ENCODE results near the gene ZCCHC7. TPM values are rescaled to one million over a fixed set of nuclear protein-coding genes. Genes with fewer than 3 reads are reported as not detected.

The ZCCHC7 gene
- total RNA-seq, 2 experiments from 2014 or later, result 76.4 to 108 TPM

GRCh38 chr9:37342895-37343294, 222.5 kb downstream of the ZCCHC7 start:
- H2AFZ ChIP-seq (ENCODE audit: low read length), result no peak overlapping the region
- TF ChIP-seq EZH2phosphoT487 (IDR thresholded peaks at IDR 0.05; ENCODE audit: borderline replicate concordance, low read depth, low read length), result no peak
- TF ChIP-seq CTCF (conservative IDR thresholded peaks at IDR 0.05; ENCODE audit: low read length), result no peak
- CTCF ChIA-PET (ENCODE audit: unreplicated experiment), result no interaction called here

DNA sequence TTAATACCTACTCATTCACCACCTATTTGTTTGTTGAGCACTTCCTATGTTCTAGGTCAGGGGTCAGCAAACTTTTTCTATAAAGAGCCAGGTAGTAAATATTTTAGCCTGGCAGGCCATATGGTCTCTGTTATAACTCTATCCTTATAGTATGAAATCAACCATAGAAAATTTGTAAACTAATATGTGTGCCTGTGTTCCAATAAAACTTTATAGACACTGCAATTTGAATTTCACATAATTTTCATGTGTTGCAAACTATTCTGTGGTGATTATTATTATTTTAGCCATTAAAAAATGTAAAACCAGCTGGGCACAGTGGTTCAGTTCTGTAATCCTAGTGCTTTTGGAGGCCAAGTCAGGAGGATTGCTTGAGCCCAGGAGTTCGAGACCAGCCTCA, 223.3 kb downstream of the ZCCHC7 start:
- TF ChIP-seq EZH2phosphoT487 (IDR thresholded peaks at IDR 0.05; ENCODE audit: borderline replicate concordance, low read depth, low read length) (no peak), CTCF (conservative IDR thresholded peaks at IDR 0.05; ENCODE audit: low read length) (no peak)
- no peaks in the 10 kb centered on the region for H3K9me3 ChIP-seq (ENCODE audit: low read length)
- intact Hi-C loops (cut with micrococcal nuclease; ENCODE audit: unreplicated experiment), result no loop called here
- peaks cover 28% of the 10 kb centered on the region for H3K4me1 ChIP-seq (ENCODE audit: insufficient read depth, low read length, poor library complexity, severe bottlenecking)
- peaks cover 51% of the 10 kb centered on the region for H3K36me3 ChIP-seq (ENCODE audit: insufficient read depth, low read length)
- DNase-seq (ENCODE audit: low spot score), result no peak
- no peak overlapping the region for H3K4me3 ChIP-seq (ENCODE audit: low read depth, low read length, poor library complexity, severe bottlenecking)
- H4K20me1 ChIP-seq (ENCODE audit: insufficient read depth, low read length), result no peaks in the 10 kb centered on the region
- CTCF ChIA-PET (ENCODE audit: unreplicated experiment), result no interaction called here
- H3K4me2 ChIP-seq (ENCODE audit: low read length), result no peak overlapping the region
- POLR2A ChIA-PET, result no interaction called here
- H3K79me2 ChIP-seq (ENCODE audit: insufficient read depth, low read depth, low read length), result peaks cover 30% of the 10 kb centered on the region; the same call in 1 of the 2 replicates
- BruUV-seq (replicated peaks), result no TSS peak
- H3K27ac ChIP-seq (ENCODE audit: low read depth, low read length, poor library complexity, severe bottlenecking), result no peak overlapping the region
- H2AFZ ChIP-seq (ENCODE audit: low read length), result no peak overlapping the region
- H3K9me2 ChIP-seq (ENCODE audit: insufficient read depth, low read length), result no peaks in the 10 kb centered on the region

More at GRCh38 chr9:37342895-37343294, 222.5 kb downstream of the ZCCHC7 start:
- no peak for DNase-seq (ENCODE audit: low spot score)
- H3K27ac ChIP-seq (ENCODE audit: low read depth, low read length, poor library complexity, severe bottlenecking), result no peak overlapping the region
- H4K20me1 ChIP-seq (ENCODE audit: insufficient read depth, low read length), result no peaks in the 10 kb centered on the region
- no peak overlapping the region for H3K4me3 ChIP-seq (ENCODE audit: low read depth, low read length, poor library complexity, severe bottlenecking)
- no peak overlapping the region for H3K4me2 ChIP-seq (ENCODE audit: low read length)
- BruUV-seq (replicated peaks), result no TSS peak
- peaks cover 39% of the 10 kb centered on the region; the same call in 1 of the 2 replicates for H3K79me2 ChIP-seq (ENCODE audit: insufficient read depth, low read depth, low read length)
- H3K9me3 ChIP-seq (ENCODE audit: low read length), result no peaks in the 10 kb centered on the region
- peaks cover 36% of the 10 kb centered on the region for H3K4me1 ChIP-seq (ENCODE audit: insufficient read depth, low read length, poor library complexity, severe bottlenecking)
- H3K9me2 ChIP-seq (ENCODE audit: insufficient read depth, low read length), result no peaks in the 10 kb centered on the region
- POLR2A ChIA-PET, result no interaction called here
- intact Hi-C loops (cut with micrococcal nuclease; ENCODE audit: unreplicated experiment), result no loop called here
- peaks cover 43% of the 10 kb centered on the region for H3K36me3 ChIP-seq (ENCODE audit: insufficient read depth, low read length)

GRCh38 chr9:37345038-37345437, 224.7 kb downstream of the ZCCHC7 start:
- no peaks in the 10 kb centered on the region for H3K9me2 ChIP-seq (ENCODE audit: insufficient read depth, low read length)
- BruUV-seq (replicated peaks), result no TSS peak
- no peak for DNase-seq (ENCODE audit: low spot score)
- H3K27ac ChIP-seq (ENCODE audit: low read depth, low read length, poor library complexity, severe bottlenecking), result no peak overlapping the region
- H4K20me1 ChIP-seq (ENCODE audit: insufficient read depth, low read length), result no peaks in the 10 kb centered on the region
- TF ChIP-seq CTCF (conservative IDR thresholded peaks at IDR 0.05; ENCODE audit: low read length) (no peak), EZH2phosphoT487 (IDR thresholded peaks at IDR 0.05; ENCODE audit: borderline replicate concordance, low read depth, low read length) (no peak)
- no peak overlapping the region for H2AFZ ChIP-seq (ENCODE audit: low read length)
- peaks cover 15% of the 10 kb centered on the region for H3K4me1 ChIP-seq (ENCODE audit: insufficient read depth, low read length, poor library complexity, severe bottlenecking)
- intact Hi-C loops (cut with micrococcal nuclease; ENCODE audit: unreplicated experiment), result no loop called here
- ChIA-PET CTCF (ENCODE audit: unreplicated experiment) (interaction anchor here (1.6 kb wide), 1 partner anchor 11 kb away, joined by 3 read pairs; no protein-coding TSS in a partner anchor), POLR2A (interaction anchor here (0.6 to 1.9 kb wide), 5 partner anchors 13 to 607 kb away, joined by 3 to 10 read pairs (median 4); no protein-coding TSS in a partner anchor)
- H3K36me3 ChIP-seq (ENCODE audit: insufficient read depth, low read length), result peaks cover 57% of the 10 kb centered on the region
- H3K79me2 ChIP-seq (ENCODE audit: insufficient read depth, low read depth, low read length), result peaks cover 17% of the 10 kb centered on the region; the same call in 1 of the 2 replicates
- H3K4me3 ChIP-seq (ENCODE audit: low read depth, low read length, poor library complexity, severe bottlenecking), result no peak overlapping the region
- no peak overlapping the region for H3K4me2 ChIP-seq (ENCODE audit: low read length)
- H3K9me3 ChIP-seq (ENCODE audit: low read length), result no peaks in the 10 kb centered on the region

All from OCI-LY7 (cell line).